ENCODE data around the gene ZNF532. TPM values are rescaled to one million over a fixed set of nuclear protein-coding genes. Genes with fewer than 3 reads are reported as not detected.
"Not testable (repeated sequence)": the region's sequence is repeated elsewhere in the genome, so short reads cannot be mapped to it uniquely, and the experiment has no call there.

The ZNF532 gene
- total RNA-seq, 1 donor from 2014 or later, result 89.9 TPM

DNA sequence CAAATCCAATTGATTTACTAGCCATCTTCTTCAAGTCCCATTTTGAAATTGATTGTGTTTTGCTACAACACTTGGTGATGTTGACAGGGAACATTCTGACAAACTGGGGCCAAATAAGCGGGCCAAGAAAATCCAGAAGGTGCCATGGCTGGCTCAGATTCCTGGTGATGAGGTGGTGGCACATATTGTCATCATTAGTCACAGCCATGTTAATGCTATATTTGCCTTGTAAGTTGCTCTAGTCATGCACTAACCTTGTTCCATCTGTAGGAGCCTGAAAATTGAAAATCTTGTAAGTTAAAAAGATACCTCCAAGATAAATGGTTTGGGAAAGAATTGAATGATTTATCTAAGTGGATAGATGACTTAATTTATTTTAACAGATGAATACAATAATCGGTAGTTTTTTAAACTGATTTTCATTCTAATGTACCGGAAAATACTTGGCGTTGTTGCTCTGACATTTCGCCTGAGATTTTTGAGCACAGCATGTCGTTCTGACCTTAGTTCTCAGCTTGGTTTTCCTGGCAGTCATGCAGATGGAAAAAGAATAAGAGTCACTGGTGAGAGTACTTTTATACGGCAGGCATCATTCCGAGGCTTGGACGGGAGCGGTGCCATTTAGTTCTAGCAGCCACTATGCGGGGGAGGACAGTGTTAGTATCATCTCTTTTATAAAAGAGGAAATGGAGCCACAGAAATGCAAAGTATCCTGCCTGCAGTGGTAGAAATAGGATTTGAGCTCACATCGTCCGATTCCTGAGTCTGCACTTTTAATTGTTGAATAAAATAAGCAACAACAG lies 133.9 kb downstream of the ZNF532 start:
- DNase-seq (ENCODE audit: low read depth), result peak; percentile 55

DNA sequence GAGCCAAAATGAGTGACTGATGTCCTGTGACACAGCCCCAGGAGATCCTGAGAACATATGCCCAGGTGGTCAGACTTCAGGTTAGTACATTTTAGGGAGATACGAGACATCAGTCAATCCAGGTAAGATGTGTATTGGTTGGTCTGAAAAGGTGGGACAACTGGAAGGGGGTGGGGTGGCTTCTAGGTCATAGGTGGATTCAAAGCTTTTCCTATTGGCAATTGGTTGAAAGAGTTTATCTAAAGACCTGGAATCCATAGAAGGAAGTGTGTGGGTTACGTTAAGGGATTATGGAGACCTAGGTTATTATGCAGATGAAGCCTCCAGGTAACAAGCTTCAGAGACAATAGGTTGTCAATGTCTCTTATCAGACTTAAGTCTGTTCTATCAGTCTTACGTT lies 136.5 kb downstream of the ZNF532 start:
- DNase-seq (ENCODE audit: low read depth), result no peak

DNA sequence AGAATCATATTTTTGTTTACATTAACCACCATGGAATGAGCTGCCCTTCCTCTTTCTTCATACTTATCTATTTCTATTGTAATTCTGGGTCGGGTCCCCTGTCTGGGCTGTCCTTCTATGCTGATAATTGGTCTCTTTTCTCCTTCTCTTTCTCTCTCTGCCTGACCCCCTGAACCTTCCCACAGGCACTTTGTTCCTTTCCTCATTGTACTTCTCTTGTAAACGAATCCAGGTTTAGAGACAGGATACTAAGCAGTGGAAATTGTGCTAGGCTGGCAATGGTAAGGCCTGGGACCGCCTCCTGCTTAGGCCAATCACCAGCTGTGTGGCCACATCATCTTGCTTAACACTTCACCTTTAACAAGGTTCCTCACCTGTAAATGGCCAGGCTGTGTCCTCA lies 137.0 kb downstream of the ZNF532 start:
- no peak for DNase-seq (ENCODE audit: low read depth)

DNA sequence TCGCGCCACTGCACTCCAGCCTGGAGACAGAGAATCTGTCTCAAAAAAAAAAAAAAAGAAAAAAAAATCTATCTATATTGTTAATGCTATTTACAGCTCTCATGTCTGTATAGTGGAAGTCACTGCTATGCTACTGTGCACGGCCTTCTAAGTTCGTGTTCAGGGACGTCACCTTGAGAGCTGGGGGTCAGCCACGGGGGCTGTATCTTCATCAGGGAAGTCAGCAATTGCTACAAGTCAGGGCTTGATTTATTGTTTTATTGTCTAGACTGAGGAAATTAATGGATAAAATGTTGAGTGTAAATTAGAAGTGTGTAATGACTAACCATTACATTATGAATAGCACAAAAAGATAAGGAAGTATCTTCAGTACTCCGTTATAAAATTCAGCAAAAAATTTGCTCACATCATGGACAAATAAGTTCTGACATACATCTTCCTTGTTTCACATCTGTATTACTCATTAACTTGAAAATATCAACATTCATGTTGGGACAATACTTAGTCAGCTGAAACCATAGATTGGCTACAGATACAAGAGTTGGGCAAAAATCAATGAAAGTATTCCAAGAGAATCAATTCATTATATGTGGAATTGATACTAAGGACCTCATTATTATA lies 138.4 kb downstream of the ZNF532 start:
- DNase-seq (ENCODE audit: low read depth), result no peak

DNA sequence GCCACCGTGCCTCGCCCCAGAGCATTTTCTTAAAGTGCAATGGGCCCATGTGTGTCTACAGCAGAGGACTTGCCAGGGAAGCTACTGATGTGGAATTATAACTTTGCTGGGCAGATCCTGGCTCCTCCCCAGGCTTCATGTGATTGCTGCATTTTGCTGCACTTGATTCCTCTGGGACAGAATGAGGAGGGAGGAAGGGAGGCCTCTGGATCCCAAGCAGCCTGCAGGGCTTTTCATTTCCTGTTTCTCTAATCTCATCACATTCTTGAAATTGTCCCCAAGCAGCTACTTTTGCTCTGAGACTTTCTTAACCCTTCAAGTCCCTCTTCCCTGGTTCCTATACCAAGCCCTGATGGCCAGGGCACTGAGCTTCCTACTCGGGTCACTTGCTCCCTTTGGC lies 140.6 kb downstream of the ZNF532 start:
- DNase-seq (ENCODE audit: low read depth), result peak; percentile 73

DNA sequence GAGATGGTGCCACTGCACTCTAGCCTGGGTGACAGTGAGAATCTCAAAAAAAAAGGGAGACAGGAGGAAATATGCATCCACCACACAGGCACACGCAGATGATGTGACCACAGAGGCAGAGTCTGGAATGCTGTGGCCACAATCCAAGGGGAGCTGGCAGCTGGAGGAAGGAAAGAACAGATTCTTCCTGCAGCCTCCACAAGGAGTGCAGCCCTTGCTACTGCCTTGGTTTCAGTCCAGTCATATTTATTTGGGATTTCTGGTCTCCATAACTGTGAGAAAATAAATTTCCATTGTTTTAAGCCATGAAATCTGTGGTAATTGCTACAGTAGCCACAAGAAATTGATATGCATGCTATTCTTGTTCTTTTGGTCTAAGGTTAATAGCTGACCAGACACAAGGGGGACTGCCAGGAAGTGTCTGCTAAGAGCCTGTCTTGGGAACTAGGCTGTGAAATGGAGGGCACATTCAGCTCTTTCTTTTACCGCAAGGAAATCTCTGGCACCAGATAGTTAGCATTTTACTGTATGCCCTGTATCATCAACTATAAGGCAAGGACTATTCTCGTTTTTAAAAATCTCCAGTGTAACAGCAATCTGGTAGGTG lies 141.9 kb downstream of the ZNF532 start:
- no peak for DNase-seq (ENCODE audit: low read depth)

DNA sequence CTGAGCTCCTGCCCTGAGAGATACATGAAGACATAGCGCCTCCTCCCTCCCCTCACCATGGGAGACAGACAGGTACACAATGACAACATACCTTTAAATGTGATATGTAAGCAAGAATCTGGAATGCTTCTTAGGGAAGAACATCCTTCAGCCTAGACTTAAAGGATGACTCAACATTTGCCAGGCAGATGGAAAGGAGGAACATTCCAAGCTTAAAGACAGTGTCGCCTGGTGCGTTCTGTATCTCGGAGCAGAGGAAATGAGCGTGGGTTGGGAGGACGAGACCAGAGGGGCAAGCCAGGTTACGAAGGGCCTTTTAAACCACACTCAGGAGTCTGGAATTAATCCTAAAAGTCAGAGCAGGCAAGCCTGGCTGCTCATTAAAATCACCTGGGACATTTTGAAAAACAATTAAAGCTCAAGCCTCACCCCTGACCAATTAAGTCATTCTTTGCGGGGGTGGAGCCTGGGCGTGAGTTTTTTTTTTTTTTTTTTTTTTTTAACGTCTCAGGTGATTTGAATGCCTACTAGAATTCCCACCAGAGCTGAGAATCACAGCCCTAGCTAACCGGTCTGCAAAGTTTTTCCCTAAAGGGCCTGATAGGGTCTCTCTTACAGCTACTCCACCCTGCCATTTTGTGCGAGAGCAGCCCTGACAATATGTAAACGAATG lies 143.8 kb downstream of the ZNF532 start:
- peak; percentile 83 for DNase-seq (ENCODE audit: low read depth)

DNA sequence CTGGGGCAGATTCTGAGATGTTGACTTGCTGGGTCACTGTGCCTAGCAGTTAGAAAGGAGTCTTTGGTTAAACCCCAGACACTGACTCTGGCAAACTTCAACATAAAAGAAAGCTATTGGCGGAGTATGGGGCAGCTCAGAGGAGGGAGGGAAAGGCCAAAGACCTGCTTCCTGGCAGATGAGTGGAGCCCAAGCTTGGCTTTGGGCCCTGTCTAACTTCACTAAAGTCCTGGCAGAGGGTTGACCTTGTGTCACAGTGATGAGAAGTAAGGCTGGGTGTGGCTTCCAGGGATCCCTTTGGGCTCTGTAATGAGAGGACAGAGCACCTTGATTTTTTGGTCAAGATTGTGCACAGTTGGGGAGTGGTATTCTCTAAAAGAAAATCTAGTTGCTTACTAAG lies 145.2 kb downstream of the ZNF532 start:
- no peak for DNase-seq (ENCODE audit: low read depth)

DNA sequence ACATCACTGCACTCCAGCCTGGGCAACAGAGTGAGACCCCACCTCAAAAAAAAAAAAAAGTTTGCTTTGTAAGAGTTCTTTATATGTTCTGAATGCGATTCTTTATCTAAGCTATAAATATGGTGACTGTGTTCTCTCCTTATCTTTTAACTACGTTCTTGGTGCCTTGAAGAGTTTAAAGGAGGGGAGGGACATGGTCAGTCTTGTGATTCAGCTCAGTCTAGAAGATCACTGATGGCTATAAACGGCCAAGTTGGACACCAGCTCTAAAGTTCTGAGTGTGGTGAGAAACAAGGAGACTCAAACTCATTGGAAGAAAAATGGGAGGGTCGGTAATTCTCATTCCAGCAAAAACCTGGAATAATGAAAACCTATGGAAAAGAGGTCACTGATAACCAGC lies 146.6 kb downstream of the ZNF532 start:
- no peak for DNase-seq (ENCODE audit: low read depth)

DNA sequence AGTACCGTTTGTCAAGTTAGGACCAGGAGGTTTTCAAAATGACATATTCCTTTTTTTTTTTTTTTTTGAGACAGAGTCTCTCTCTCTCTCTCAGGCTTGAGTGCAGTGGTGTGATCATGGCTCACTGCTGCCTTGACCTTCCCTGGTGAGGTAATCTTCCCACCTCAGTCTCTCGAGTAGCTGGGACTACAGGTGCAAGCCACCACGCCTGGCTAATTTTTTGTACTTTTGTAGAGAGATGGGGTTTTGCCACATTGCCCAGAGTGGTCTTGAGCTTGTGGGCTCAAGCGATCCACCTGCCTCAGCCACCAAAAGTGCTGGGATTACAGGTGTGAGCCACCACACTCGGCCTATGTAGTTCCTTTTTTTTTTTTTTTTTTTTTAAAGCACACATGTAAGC lies 147.1 kb downstream of the ZNF532 start:
- DNase-seq (ENCODE audit: low read depth), result no peak

DNA sequence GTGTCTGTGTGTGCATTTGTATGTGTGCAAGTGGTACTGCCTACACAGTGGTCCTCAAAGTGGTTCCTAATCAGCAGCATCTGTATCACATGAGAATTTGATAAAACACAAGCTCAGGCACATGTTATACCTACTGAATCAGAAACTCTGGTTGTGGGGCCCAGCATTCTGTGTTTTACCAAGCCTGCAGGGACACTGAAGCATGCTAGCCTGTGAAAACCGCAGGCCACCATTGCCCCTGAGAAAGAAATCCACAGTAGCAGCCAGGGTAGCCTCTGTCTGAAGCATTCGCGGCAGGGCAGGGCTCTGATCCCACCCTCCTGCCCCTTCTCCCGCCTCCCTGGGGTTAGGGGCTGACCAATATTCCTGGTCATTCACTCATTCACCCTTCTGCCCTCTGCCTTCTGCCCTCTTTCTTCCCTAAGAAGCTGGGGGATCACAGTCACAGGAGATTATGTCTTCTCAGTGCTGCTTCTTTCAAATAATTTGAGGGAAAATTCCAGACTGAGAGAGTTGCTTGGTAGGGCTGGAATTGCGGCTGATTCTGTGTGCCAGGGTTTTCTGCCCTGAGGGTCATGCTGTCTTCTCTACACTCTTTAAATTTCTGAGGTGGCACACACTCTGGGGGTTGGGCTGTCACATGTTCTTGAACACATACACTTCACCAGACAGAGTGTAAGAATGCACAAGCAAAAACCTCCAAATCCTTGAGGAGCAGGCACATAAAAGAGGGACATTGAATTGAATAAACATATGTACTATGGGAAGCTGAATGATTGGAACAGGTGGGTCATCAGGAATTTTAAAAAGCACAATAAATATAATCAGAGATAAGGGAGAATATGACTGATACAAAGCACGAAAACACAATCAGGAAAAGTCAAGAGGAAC lies 148.4 kb downstream of the ZNF532 start:
- DNase-seq (ENCODE audit: low read depth), result peak; percentile 57

DNA sequence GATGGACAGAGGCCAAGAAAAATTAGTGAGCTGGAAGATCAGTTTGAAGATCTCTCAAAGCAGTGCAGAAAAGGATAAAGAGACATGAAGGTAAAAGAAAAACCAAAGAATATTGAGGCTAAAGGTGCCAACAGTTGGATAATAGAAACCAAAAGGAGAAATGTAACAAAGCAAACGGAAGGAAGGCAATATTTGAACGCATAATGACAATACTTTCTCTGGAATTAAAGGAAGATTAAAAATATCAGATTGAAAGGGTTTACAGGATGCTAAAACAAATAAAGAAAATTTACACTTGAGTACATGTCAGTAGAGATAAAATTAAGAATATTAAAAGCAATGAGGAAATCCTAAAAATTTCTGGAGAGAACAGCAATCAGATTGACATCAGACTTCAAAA lies 149.1 kb downstream of the ZNF532 start:
- no peak for DNase-seq (ENCODE audit: low read depth)

DNA sequence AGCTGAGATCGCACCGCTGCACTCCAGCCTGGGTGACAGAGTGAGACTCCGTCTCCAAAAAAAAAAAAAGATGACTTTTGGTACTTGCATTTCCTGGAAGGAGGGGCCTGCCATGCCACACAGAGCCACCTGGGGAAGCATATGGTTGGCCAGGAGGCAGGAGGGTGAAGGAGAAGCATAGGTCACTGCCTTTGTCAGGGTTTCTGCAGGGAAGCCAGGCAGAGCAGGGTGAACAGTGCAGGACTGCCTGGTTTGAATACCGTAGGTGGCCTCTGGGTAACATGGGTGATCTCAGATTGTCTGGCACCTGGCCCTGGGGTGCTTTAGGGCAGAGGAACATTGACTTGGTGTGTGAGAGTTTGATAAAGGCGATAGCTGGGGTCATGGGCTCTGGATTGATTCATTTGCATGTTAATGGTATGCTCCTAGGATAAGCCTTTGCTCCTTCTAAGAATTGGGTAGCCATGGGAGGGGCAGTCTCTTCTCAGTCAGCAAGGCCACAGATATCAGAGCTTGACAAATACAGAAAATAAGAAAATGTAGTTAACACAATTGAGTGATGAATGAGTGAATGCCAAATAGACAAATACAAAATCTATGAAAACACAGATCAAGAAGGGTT lies 151.0 kb downstream of the ZNF532 start:
- DNase-seq (ENCODE audit: low read depth), result no peak

DNA sequence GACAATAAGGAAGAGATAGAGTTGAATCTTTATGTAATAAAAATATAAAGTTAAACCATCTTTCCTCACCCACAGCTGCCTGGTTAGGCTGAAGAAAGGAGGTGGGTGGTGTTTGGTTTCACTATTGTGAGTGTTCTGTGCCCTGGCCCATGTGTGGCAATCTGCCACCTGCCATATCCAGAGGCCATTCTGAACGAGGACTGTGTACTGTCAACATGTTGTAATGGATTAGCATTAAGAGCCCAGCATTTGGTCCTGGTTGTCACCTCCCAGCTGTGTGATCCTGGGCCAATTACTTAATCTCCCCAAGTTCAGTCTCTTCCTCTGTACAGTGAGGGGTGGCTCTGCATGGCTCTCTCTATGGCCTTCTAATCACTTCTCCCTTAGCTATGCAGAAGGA lies 156.8 kb downstream of the ZNF532 start:
- DNase-seq (ENCODE audit: low read depth), result peak; percentile 31

DNA sequence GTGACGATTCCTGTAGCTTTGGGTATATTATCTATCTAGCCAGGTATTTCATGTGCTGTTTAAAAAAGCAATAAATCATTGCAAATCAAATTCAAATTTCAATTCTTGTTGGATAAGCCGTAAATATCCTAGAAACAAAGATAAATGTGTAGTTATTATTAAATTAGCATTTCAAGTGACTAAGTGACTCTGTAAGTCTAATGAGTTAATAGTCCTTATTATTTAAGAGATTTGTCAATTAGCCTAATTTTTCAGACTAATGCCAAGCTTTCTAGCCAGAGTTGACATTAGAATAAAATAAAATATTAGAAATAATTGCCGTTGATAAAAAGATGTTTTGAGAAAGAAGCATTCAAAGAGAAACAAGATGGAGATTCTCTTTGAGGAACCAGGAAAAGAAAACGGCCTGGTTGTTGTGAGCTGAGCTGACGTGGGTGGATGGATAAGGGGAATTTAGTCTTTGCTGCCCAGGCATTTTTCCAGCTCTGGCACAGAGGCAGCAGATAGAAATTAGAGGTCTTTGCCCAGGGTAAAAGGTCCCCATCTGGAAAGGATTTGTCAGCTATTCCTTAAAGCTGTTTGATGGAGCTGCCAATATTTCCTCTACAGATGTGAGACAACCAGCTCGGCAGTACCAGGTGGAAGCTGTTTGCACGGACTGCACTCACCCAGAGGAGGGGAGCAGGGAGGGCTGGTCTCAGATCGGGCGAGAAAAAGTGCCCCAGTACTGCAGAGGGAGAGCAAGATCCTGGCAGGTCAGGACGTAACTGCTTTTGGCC lies 157.7 kb downstream of the ZNF532 start:
- DNase-seq (ENCODE audit: low read depth), result peak; percentile 81

DNA sequence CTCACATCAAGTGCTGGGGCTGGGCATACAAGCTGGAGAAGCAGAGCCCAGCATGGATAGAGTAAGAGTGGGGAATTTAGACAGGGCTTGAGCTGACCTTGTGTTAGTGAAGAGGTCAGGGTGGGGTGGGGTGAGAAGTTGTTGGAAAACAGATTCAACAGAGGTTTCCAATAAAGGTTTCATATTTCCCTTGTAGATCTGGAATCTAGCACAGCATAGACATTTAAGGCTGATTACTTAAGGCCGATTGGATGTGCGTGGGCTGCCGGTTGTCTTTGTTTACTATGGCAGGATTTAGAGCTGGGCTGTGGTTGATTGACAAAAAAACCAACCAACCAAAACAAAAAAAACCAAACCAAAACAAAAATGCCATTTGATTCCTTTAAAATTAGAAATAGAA lies 160.2 kb downstream of the ZNF532 start:
- DNase-seq (ENCODE audit: low read depth), result peak; percentile 44

DNA sequence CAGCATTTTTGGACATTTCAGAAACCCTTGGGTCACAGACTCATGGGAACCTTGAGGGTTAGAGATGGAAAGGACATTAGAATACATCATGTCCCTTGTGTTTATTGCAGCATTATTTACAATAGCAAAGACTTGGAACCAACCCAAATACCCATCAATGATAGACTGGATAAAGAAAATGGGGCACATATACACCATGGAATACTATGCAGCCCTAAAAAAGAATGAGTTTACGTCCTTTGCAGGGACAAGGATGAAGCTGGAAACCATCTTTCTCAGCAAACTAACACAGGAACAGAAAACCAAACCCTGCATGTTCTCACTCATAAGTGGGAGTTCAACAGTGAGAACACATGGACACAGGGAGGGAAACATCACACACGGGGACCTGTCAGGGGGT lies 160.9 kb downstream of the ZNF532 start:
- not testable (repeated sequence) for DNase-seq (ENCODE audit: low read depth)

DNA sequence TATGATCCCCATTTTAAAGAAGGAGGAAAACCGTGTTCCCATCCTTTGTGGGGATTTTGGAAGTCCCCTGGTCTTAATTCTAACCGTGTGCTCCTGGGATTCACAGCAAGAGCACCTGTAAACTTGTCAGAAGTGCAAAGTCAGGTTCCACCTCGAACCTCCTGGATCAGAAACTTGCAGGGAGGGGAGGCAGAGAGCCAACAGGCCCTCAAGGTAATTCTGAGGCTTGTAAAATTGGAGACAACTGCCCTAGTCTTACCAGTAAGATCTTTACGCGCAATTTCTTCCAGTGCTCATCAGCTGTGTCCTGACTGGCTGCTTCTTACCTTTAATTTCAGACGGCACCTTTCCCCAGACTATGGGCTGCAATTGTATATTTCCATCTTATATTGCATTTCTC lies 161.7 kb downstream of the ZNF532 start:
- no peak for DNase-seq (ENCODE audit: low read depth)

DNA sequence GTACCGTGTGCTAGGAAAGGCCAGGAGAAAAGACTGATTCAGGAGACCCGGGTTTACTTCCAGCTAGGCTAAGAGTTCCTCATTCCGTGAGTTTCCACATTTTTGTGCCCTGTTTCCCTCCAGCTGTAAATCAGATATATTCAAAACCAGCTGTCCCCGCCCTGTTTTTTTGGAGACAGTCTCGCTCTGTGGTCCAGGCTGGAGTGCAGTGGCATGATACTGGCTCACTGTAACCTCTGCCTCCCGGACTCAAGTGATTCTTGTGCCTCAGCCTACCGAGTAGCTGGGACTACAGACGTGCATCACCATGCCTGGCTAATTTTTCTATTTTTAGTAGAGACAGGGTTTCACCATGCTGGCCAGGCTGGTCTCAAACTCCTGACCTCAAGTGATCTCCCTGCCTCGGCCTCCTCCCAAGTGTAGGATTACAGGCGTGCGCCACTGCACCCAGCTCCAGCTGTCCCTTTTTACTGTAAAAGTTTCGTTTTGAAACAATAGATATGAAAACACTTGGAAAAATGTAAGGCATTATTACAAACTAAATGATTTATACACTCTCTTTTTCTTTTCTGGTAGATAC lies 162.2 kb downstream of the ZNF532 start:
- no peak for DNase-seq (ENCODE audit: low read depth)

Data from renal cortical epithelial cell (primary cell).